K562 (cell line): Measurements from ENCODE around the gene RPRML. TPM values are rescaled to one million over a fixed set of nuclear protein-coding genes. Genes with fewer than 3 reads are reported as not detected.

Source experiments
- ATAC-seq: fragments of 200-7000 bp; cut with Tn5 transposase; 3 replicates; pipeline ENCODE4 v1.9.1; 2020; ENCODE audit warnings: moderate library complexity
- BruUV-seq: library from RNA; stranded (reverse); fragments of 400-500 nt; replicated peaks from 2 replicates; lab custom pipeline; 2021; lab: Mats Ljungman, UMichigan
- CTCF ChIA-PET: fragments of 300-600 bp; formaldehyde crosslinking; extraction: SDS; loops from one replicate; lab custom pipeline; 2021; ENCODE audit warnings: low intra/inter-chr PET ratio; lab: Yijun Ruan, JAX
- POLR2A ChIA-PET: fragments of 300-600, 350-650 bp; sonication (Branson Sonifier 250); formaldehyde crosslinking; extraction: SDS; loops from one replicate; lab custom pipeline; 2021; ENCODE audit warnings: antibody characterized with exemption, inconsistent platforms; lab: Yijun Ruan, JAX
- DNase-seq, 4 experiments: peaks; one replicate each; pipeline versions ENCODE4 v3.0.0 to v3.0.0-alpha.2; 2011 to 2018; ENCODE audit warnings: low spot score in 3 of 4, mixed read lengths in 3 of 4; ENCODE audit errors: extremely low read depth in 1 of 4
- FAIRE-seq: peaks from 2 replicates; lab custom pipeline; 2011; peaks lifted over from hg19 to GRCh38; lab: Jason Lieb, UNC
- H2AFZ ChIP-seq: 2 replicates; pipeline ENCODE4 v1.6.0; 2011; ENCODE audit warnings: low read depth, low read length, control low read depth, inconsistent platforms
- H3K27ac ChIP-seq: fragments of 200-600 bp; 3 replicates; pipeline ENCODE4 v1.8.0; 2011; ENCODE audit warnings: low read depth, mild to moderate bottlenecking, control low read depth, inconsistent platforms, low read length, moderate library complexity, mixed read lengths; ENCODE audit errors: extremely low read depth
- H3K27me3 ChIP-seq, 2 experiments: fragments of 300-600 bp in 1 of 2; 2 replicates in 1 of 2; 3 replicates in 1 of 2; pipeline versions ENCODE4 v1.6.0 to v1.8.0; 2011; ENCODE audit warnings: inconsistent platforms in 2 of 2, low read length in 2 of 2, mild to moderate bottlenecking in 1 of 2, mixed read lengths in 1 of 2, moderate library complexity in 1 of 2; ENCODE audit not compliant: control insufficient read depth in 2 of 2, insufficient read depth in 2 of 2
- H3K36me3 ChIP-seq: fragments of 300-600 bp; 3 replicates; pipeline ENCODE4 v1.8.0; 2011; ENCODE audit warnings: mild to moderate bottlenecking, low read length, inconsistent platforms; ENCODE audit not compliant: control insufficient read depth, insufficient read depth
- H3K4me1 ChIP-seq, 2 experiments: fragments of 200-600 bp in 1 of 2; replicated peaks in 1 of 2; 2 replicates in 1 of 2; 3 replicates in 1 of 2; pipeline versions ENCODE4 v1.5.1 to v1.8.0; 2011; ENCODE audit warnings: inconsistent platforms in 2 of 2, low read length in 2 of 2, mild to moderate bottlenecking in 1 of 2, mixed read lengths in 1 of 2, moderate library complexity in 1 of 2; ENCODE audit not compliant: control insufficient read depth in 2 of 2, insufficient read depth in 2 of 2
- H3K4me2 ChIP-seq: 2 replicates; pipeline ENCODE4 v1.6.1; 2011; ENCODE audit warnings: low read length, control low read depth, inconsistent platforms, mixed read lengths; ENCODE audit not compliant: insufficient read depth
- H3K4me3 ChIP-seq: fragments of 200-600 bp; sonication (generic), shearing (Covaris generic); 2 replicates; pipeline ENCODE4 v1.5.1; 2016; ENCODE audit warnings: control low read depth, inconsistent platforms
- H3K79me2 ChIP-seq: fragments of 200-600 bp; 3 replicates; pipeline ENCODE4 v1.8.0; 2011; ENCODE audit warnings: low read length, inconsistent platforms; ENCODE audit not compliant: control insufficient read depth, insufficient read depth
- H3K9ac ChIP-seq, 2 experiments: 2 replicates each; pipeline versions ENCODE4 v1.6.0 to v1.6.1; 2011; ENCODE audit warnings: low read depth in 2 of 2, low read length in 2 of 2, control low read depth in 1 of 2, inconsistent platforms in 1 of 2, mild to moderate bottlenecking in 1 of 2, mixed read lengths in 1 of 2; ENCODE audit not compliant: insufficient read depth in 1 of 2
- H3K9me1 ChIP-seq: one replicate; pipeline ENCODE4 v1.6.0; 2011; ENCODE audit warnings: inconsistent platforms, mild to moderate bottlenecking, low read length, moderate library complexity; ENCODE audit not compliant: control insufficient read depth, insufficient read depth
- H3K9me3 ChIP-seq: replicated peaks from 2 replicates; pipeline ENCODE4 v1.5.1; 2011; ENCODE audit warnings: low read depth, low read length, inconsistent platforms; ENCODE audit not compliant: control insufficient read depth, insufficient read depth
- H4K20me1 ChIP-seq: replicated peaks from 2 replicates; pipeline ENCODE4 v1.6.1; 2011; ENCODE audit warnings: low read length, inconsistent platforms, mixed read lengths; ENCODE audit not compliant: control insufficient read depth, insufficient read depth
- C11orf30 ChIP-seq: fragments of 450-650 bp; IDR thresholded peaks from 2 replicates; pipeline ENCODE4 v1.6.1; 2016; ENCODE audit warnings: low read depth, mild to moderate bottlenecking
- ETV1 ChIP-seq: fragments of 450-650 bp; conservative IDR thresholded peaks from 2 replicates; pipeline ENCODE4 v1.6.1; 2016; ENCODE audit warnings: missing genetic modification characterization, control low read depth, low read depth, missing compliant biosample characterization
- FOXK2 ChIP-seq, 2 experiments: fragments of 450-650 bp; IDR thresholded peaks in 1 of 2; conservative IDR thresholded peaks in 1 of 2; 2 replicates each; pipeline ENCODE4 v1.6.1; 2016; ENCODE audit warnings: low read depth in 2 of 2, mild to moderate bottlenecking in 1 of 2
- FOXP1 ChIP-seq: sonication (generic); formaldehyde crosslinking; IDR thresholded peaks from 2 replicates; pipeline ENCODE4 v1.8.0; 2022; ENCODE audit warnings: mild to moderate bottlenecking, missing genetic modification reagents
- KHSRP ChIP-seq: fragments of 450-650 bp; IDR thresholded peaks from 2 replicates; pipeline ENCODE4 v1.6.1; 2017
- KLF1 ChIP-seq: fragments of 450-650 bp; IDR thresholded peaks from 2 replicates; pipeline ENCODE4 v1.6.1; 2016; ENCODE audit warnings: missing genetic modification characterization, missing compliant biosample characterization
- NCOA6 ChIP-seq: fragments of 450-650 bp; IDR thresholded peaks from 2 replicates; pipeline ENCODE4 v1.6.1; 2017; ENCODE audit warnings: mild to moderate bottlenecking
- RBM14 ChIP-seq: fragments of 200-400 bp; formaldehyde crosslinking; IDR thresholded peaks from 2 replicates; pipeline ENCODE4 v1.6.1; 2018; ENCODE audit warnings: low read depth, mild to moderate bottlenecking, low read length, moderate library complexity, borderline replicate concordance; ENCODE audit not compliant: insufficient read depth
- SAFB2 ChIP-seq: fragments of 200-400 bp; formaldehyde crosslinking; IDR thresholded peaks from 2 replicates; pipeline ENCODE4 v1.6.1; 2018; ENCODE audit warnings: borderline replicate concordance, low read length, low read depth, moderate library complexity; ENCODE audit not compliant: severe bottlenecking
- TCFL5 ChIP-seq: fragments of 250-450 bp; sonication (Bioruptor Pico); conservative IDR thresholded peaks from 2 replicates; pipeline ENCODE4 v1.6.1; 2021; ENCODE audit warnings: mild to moderate bottlenecking, moderate library complexity, matching md5 sums
- ZNF444 ChIP-seq: fragments of 250-450 bp; sonication (Bioruptor Pico); IDR thresholded peaks from 2 replicates; pipeline ENCODE4 v1.4.0; 2020; ENCODE audit warnings: mild to moderate bottlenecking, moderate library complexity
- ZNF76 ChIP-seq: fragments of 250-450 bp; sonication (Bioruptor Pico); IDR thresholded peaks from 2 replicates; pipeline ENCODE4 v1.4.0; 2020; ENCODE audit warnings: mild to moderate bottlenecking, moderate library complexity, borderline replicate concordance
- WGBS: fragments of 100-300 bp; shearing (Covaris generic); methylation state at CpG from one replicate; pipeline ENCODE4 v1.1.6; 2016; ENCODE audit warnings: low coverage, mixed read lengths; ENCODE audit not compliant: insufficient coverage; ENCODE audit errors: missing lambda C conversion rate; 5-methylcytosine and 5-hydroxymethylcytosine counted together
- in situ Hi-C: fragments of 300-500 bp; cut with MboI; formaldehyde crosslinking; loops from 4 replicates; pipeline ENCODE4 v1.15.0; 2018; ENCODE audit warnings: inconsistent platforms, mixed read lengths
- intact Hi-C: fragments of 100-400 bp; cut with micrococcal nuclease; formaldehyde crosslinking; loops from 2 replicates; pipeline ENCODE4 v1.14.2; 2022
- polyA plus RNA-seq, 8 experiments: library from polyadenylated mRNA; depleted of rRNA in 4 of 8; stranded (reverse) in 5 of 8; unstranded in 3 of 8; fragments of >200 nt; fragmentation: Nextera tagmentation in 2 of 8; fragmentation: Illumina TruSeq in 1 of 8; extraction: Ambion mirVana in 2 of 8; extraction: Trizol in 1 of 8; gene quantifications; 2 replicates each; pipeline versions ENCODE4 v1.2.1 to v1.2.3, GENCODE V29; 2011 to 2014; ENCODE audit warnings: inconsistent platforms in 1 of 8, missing spikeins in 1 of 8
- total RNA-seq, 7 experiments: library from RNA; depleted of rRNA in 6 of 7; stranded (reverse); fragments of >200 nt in 6 of 7; fragmentation: Illumina TruSeq in 2 of 7; extraction: Trizol in 2 of 7; gene quantifications; 2 replicates each; pipeline versions ENCODE4 v1.2.1 to v1.2.3, GENCODE V29; 2011 to 2021; ENCODE audit warnings: low replicate concordance in 1 of 7
- TF ChIP-seq, protein P1 (sequence below), 2 experiments: fragments of 450-650 bp in 1 of 2; IDR thresholded peaks; 2 replicates each; pipeline ENCODE4 v1.6.1; 2011 to 2017; ENCODE audit warnings: low read depth in 2 of 2, antibody characterized with exemption in 1 of 2, borderline replicate concordance in 1 of 2, low read length in 1 of 2, mild to moderate bottlenecking in 1 of 2, mixed read lengths in 1 of 2; ENCODE audit not compliant: control insufficient read depth in 1 of 2
- TF ChIP-seq, protein P2 (sequence below): fragments of 250-450 bp; sonication (Bioruptor Pico); IDR thresholded peaks from 2 replicates; pipeline ENCODE4 v1.5.0; 2021

RPRML gene
- total and polyA plus RNA-seq, 9 of the 15 experiments (the other 6 are each of a cell fraction or from before 2014, with no cell fraction given): not detected

DNA sequence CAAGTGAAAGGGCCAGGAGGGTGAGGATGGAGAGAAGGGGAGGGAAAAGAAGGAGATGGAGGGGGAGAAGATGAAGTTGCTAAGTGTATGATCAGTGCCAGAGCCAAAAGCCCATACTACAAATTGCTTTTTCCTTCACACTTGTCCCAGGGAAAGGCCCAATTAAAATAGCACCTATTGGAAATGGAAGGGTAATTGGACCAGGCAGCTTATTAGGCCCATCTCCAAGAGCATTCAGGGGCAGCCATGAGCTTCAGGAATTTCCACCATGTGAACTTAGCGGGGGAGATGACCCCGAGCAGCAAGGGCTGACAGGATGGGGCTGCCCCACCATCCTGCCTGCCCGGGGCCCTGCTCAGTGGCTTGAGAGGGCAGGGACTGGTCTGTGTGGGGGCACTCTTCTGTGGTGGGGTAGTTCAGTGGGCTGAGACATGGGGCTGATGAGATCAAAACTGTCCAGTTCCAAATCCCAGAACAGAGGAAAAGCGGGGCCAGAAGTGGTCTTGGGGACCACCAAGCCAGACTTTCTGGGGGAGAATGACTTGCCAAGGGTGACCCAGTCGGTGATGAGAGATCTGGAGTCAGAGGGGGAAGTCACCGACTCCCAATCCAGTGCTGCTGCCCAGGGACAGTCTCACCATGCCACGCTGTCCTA is 28.6 kb downstream of the RPRML start:
- Histone ChIP-seq H3K36me3 (no peaks in the 10 kb centered on the region), H3K9me1 (no peaks in the 10 kb centered on the region), H3K9me3 (no peaks in the 10 kb centered on the region), H3K4me3 (no peak overlapping the region), H4K20me1 (peaks cover 20% of the 10 kb centered on the region; the same call in 1 of the 2 replicates), H3K9ac (no peak overlapping the region), H3K79me2 (no peaks in the 10 kb centered on the region), H2AFZ (no peak overlapping the region), H3K27me3 (peaks cover 3 to 39% of the 10 kb centered on the region in 2 experiments; a peak in 4 of 5 replicates), H3K4me1 (no peaks in the 10 kb centered on the region), H3K27ac (no peak overlapping the region), H3K4me2 (no peak overlapping the region)
- in situ Hi-C loops: no loop called here
- no peak for ATAC-seq
- 2% methylated on average over 7 of the region's 7 CpGs for WGBS
- POLR2A ChIA-PET: interaction anchor here (0.8 to 3.1 kb wide), 5 partner anchors 8 to 45 kb away, joined by 3 to 9 read pairs (median 8); no protein-coding TSS in a partner anchor
- CTCF ChIA-PET: no interaction called here
- no peak for FAIRE-seq
- no peak for DNase-seq
- no TSS peak for BruUV-seq
- intact Hi-C loops: no loop called here
- TF ChIP-seq SAFB2 (no peak), NCOA6 (no peak), TCFL5 (CRISPR knock-in tag) (no peak), ZNF76 (no peak), KLF1 (tag) (no peak), C11orf30 (no peak), RBM14 (no peak), FOXP1 (CRISPR knock-in tag) (no peak), FOXK2 (conservative IDR thresholded peaks at IDR 0.05 in 1 of 2, IDR thresholded peaks at IDR 0.05 in 1 of 2; ENCODE audit: low read depth in 2 of 2) (no peak), ZNF444 (CRISPR knock-in tag) (no peak), ETV1 (tag) (no peak), KHSRP (no peak)
- TF ChIP-seq, protein P1, sequence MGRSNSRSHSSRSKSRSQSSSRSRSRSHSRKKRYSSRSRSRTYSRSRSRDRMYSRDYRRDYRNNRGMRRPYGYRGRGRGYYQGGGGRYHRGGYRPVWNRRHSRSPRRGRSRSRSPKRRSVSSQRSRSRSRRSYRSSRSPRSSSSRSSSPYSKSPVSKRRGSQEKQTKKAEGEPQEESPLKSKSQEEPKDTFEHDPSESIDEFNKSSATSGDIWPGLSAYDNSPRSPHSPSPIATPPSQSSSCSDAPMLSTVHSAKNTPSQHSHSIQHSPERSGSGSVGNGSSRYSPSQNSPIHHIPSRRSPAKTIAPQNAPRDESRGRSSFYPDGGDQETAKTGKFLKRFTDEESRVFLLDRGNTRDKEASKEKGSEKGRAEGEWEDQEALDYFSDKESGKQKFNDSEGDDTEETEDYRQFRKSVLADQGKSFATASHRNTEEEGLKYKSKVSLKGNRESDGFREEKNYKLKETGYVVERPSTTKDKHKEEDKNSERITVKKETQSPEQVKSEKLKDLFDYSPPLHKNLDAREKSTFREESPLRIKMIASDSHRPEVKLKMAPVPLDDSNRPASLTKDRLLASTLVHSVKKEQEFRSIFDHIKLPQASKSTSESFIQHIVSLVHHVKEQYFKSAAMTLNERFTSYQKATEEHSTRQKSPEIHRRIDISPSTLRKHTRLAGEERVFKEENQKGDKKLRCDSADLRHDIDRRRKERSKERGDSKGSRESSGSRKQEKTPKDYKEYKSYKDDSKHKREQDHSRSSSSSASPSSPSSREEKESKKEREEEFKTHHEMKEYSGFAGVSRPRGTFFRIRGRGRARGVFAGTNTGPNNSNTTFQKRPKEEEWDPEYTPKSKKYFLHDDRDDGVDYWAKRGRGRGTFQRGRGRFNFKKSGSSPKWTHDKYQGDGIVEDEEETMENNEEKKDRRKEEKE (IDR thresholded peaks at IDR 0.05; ENCODE audit: borderline replicate concordance in 1 of 2, control insufficient read depth in 1 of 2, low read depth in 2 of 2, low read length in 1 of 2): no peak
- TF ChIP-seq, protein P2, sequence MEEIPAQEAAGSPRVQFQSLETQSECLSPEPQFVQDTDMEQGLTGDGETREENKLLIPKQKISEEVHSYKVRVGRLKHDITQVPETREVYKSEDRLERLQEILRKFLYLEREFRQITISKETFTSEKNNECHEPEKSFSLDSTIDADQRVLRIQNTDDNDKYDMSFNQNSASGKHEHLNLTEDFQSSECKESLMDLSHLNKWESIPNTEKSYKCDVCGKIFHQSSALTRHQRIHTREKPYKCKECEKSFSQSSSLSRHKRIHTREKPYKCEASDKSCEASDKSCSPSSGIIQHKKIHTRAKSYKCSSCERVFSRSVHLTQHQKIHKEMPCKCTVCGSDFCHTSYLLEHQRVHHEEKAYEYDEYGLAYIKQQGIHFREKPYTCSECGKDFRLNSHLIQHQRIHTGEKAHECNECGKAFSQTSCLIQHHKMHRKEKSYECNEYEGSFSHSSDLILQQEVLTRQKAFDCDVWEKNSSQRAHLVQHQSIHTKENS (CRISPR knock-in tag): no peak
